ENCODE results near the gene SLC22A25. TPM values are rescaled to one million over a fixed set of nuclear protein-coding genes. Genes with fewer than 3 reads are reported as not detected.

SLC22A25 gene
- total RNA-seq, 2 experiments from 2014 or later, result not detected

- POLR2A ChIA-PET, result no interaction called here
- no peaks in the 10 kb centered on the region for H3K36me3 Mint-ChIP-seq (ENCODE audit: low read depth)
- Histone ChIP-seq H3K36me3 (ENCODE audit: insufficient read depth, low read length) (no peaks in the 10 kb centered on the region), H3K4me1 (ENCODE audit: insufficient read depth, low read length) (no peaks in the 10 kb centered on the region), H3K27me3 (ENCODE audit: control insufficient read depth in 1 of 2, insufficient read depth in 2 of 2, low read length in 2 of 2) (no peaks in the 10 kb centered on the region), H3K27ac (ENCODE audit: low read depth in 1 of 2, low read length in 2 of 2) (no peak overlapping the region), H3K4me3 (ENCODE audit: low read length) (no peak overlapping the region), H3K9me3 (ENCODE audit: control insufficient read depth in 1 of 2, insufficient read depth in 1 of 2, low read length in 2 of 2) (no peaks in the 10 kb centered on the region)
- intact Hi-C loops (cut with DNase I, micrococcal nuclease), result no loop called here
- TF ChIP-seq CTCF (IDR thresholded peaks at IDR 0.05), result no peak
- no peak for DNase-seq
- peaks cover 38% of the 10 kb centered on the region for H3K27me3 Mint-ChIP-seq
- H3K4me3 Mint-ChIP-seq, result no peak overlapping the region
- ATAC-seq (ENCODE audit: poor library complexity), result no peak
- peaks cover 6% of the 10 kb centered on the region for H3K9me3 Mint-ChIP-seq
- CTCF ChIA-PET, result no interaction called here
- H3K4me1 Mint-ChIP-seq (ENCODE audit: low read depth), result peaks cover 16% of the 10 kb centered on the region
- H3K27ac Mint-ChIP-seq, result no peak overlapping the region
Observed at GRCh38 chr11:63240791-63241379, 2.5 kb downstream of the SLC22A25 start.

GRCh38 chr11:63240098-63240497, 3.3 kb downstream of the SLC22A25 start:
- no peaks in the 10 kb centered on the region for H3K36me3 ChIP-seq (ENCODE audit: insufficient read depth, low read length)
- H3K27me3 ChIP-seq (ENCODE audit: control insufficient read depth in 1 of 2, insufficient read depth in 2 of 2, low read length in 2 of 2), result no peaks in the 10 kb centered on the region
- TF ChIP-seq CTCF (IDR thresholded peaks at IDR 0.05), result no peak
- H3K4me1 ChIP-seq (ENCODE audit: insufficient read depth, low read length), result no peaks in the 10 kb centered on the region
- ChIA-PET POLR2A (no interaction called here), CTCF (no interaction called here)
- Mint-ChIP-seq H3K4me3 (no peak overlapping the region), H3K4me1 (ENCODE audit: low read depth) (peaks cover 21% of the 10 kb centered on the region), H3K36me3 (ENCODE audit: low read depth) (no peaks in the 10 kb centered on the region), H3K27me3 (peaks cover 42% of the 10 kb centered on the region), H3K9me3 (peaks cover 9% of the 10 kb centered on the region), H3K27ac (no peak overlapping the region)
- ATAC-seq (ENCODE audit: poor library complexity), result no peak
- intact Hi-C loops (cut with DNase I, micrococcal nuclease), result no loop called here
- no peaks in the 10 kb centered on the region for H3K9me3 ChIP-seq (ENCODE audit: control insufficient read depth in 1 of 2, insufficient read depth in 1 of 2, low read length in 2 of 2)
- H3K4me3 ChIP-seq (ENCODE audit: low read length), result no peak overlapping the region
- H3K27ac ChIP-seq (ENCODE audit: low read depth in 1 of 2, low read length in 2 of 2), result no peak overlapping the region
- DNase-seq, result no peak

GRCh38 chr11:63239254-63239653, 4.1 kb downstream of the SLC22A25 start:
- Mint-ChIP-seq H3K27ac (no peak overlapping the region), H3K4me1 (ENCODE audit: low read depth) (peaks cover 24% of the 10 kb centered on the region), H3K9me3 (peaks cover 9% of the 10 kb centered on the region), H3K27me3 (peaks cover 45% of the 10 kb centered on the region), H3K36me3 (ENCODE audit: low read depth) (no peaks in the 10 kb centered on the region), H3K4me3 (no peak overlapping the region)
- Histone ChIP-seq H3K9me3 (ENCODE audit: control insufficient read depth in 1 of 2, insufficient read depth in 1 of 2, low read length in 2 of 2) (no peaks in the 10 kb centered on the region), H3K36me3 (ENCODE audit: insufficient read depth, low read length) (no peaks in the 10 kb centered on the region), H3K4me1 (ENCODE audit: insufficient read depth, low read length) (no peaks in the 10 kb centered on the region), H3K27ac (ENCODE audit: low read depth in 1 of 2, low read length in 2 of 2) (no peak overlapping the region), H3K4me3 (ENCODE audit: low read length) (no peak overlapping the region), H3K27me3 (ENCODE audit: control insufficient read depth in 1 of 2, insufficient read depth in 2 of 2, low read length in 2 of 2) (no peaks in the 10 kb centered on the region)
- POLR2A ChIA-PET, result no interaction called here
- CTCF ChIA-PET, result no interaction called here
- DNase-seq, result no peak
- intact Hi-C loops (cut with DNase I, micrococcal nuclease), result no loop called here
- TF ChIP-seq CTCF (IDR thresholded peaks at IDR 0.05), result no peak
- no peak for ATAC-seq (ENCODE audit: poor library complexity)

Data from CD4-positive, alpha-beta T cell (primary cell).